CD1c-positive myeloid dendritic cell (primary cell): ENCODE data around the gene EEF1AKMT2.
A peak's percentile ranks its signal among the peaks of the same experiment; 100 is the strongest.
"Not testable (repeated sequence)": the region's sequence is repeated elsewhere in the genome, so short reads cannot be mapped to it uniquely, and the experiment has no call there.

ENCODE experiments used
- DNase-seq: peaks from one replicate; pipeline ENCODE4 v3.0.0-alpha.2; 2016; ENCODE audit errors: extremely low spot score

The EEF1AKMT2 gene

DNA sequence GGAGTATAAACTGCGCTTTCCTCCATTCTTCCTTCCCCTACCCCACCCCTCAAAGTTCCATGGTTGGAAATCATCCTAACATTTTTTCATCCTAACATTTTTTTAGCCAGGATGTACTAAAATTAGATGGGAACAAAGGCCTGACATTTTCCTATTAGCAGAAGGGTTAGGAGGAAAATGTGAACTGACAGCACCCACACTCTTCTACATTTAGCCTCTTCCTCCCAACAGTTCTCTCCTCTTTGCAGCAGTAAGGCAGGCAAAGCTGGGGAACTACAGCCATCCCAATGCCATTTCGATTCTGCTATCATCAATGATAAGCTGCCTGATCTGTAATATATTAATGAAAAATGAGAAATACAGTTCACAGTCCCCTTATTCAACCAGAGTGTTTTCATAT lies 36.1 kb downstream of the EEF1AKMT2 start:
- DNase-seq = no peak

- DNase-seq = no peak
Measured at GRCh38 chr10:124754227-124754626, 37.5 kb downstream of the EEF1AKMT2 start.

GRCh38 chr10:124748953-124749645 lies 42.6 kb downstream of the EEF1AKMT2 start:
- no peak for DNase-seq

DNA sequence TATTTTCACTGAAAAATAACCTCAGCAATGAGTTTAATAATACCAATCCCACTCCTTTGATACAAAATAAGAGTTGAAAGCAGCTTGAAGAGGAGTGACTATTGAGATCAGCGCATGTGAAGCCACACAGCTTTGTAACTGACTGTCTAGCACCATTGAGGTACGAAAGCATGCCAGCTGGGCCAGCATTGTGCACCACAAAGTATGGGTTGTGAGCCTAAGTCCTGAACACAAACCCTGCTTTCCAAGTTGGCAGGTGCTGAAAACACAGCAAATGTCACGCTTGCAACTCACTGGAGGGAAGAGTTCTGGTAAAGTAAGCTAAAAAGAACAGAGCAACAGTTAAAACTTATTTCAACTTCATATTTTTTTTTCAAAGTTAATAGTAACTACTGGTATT lies 43.5 kb downstream of the EEF1AKMT2 start:
- no peak for DNase-seq

GRCh38 chr10:124747745-124748144 lies 43.9 kb downstream of the EEF1AKMT2 start:
- DNase-seq = no peak

DNA sequence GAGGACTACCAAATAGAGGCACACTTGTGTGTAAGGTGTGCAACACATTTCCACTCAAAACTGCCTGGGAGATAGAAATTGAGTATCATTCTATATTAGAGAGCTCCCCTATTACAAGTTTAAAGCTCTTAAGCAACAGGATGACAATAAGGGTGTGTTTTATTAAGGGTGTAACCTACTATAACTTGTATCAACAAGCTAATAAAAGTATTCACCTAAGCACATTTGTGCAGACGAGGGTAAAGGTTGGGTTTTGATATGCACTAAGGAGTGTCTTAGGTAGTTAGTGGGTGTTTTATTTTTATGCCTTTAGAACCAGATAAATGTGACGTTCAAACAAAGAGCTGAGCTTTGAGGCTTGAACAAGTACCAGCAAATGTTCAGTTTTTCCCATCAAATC lies 44.7 kb downstream of the EEF1AKMT2 start:
- DNase-seq = no peak

DNA sequence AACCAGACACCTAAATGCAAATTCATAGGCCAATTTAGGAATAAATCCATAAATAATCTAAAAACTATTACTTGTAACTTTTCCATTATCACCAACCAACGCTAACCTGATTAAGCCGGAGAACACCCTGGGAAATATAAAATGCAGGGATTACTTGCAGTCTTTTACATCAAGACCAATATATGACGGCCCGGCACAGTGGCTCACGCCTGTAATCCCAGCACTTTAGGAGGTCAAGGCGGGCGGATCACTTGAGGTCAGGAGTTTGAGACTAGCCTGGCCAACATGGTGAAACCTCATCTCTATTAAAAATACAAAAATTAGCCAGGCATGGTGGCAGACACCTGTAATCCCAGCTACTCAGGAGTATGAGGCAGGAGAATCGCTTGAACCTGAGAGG lies 45.2 kb downstream of the EEF1AKMT2 start:
- DNase-seq = not testable (repeated sequence)

GRCh38 chr10:124745673-124746072 lies 46.0 kb downstream of the EEF1AKMT2 start:
- peak; percentile 78 for DNase-seq

DNA sequence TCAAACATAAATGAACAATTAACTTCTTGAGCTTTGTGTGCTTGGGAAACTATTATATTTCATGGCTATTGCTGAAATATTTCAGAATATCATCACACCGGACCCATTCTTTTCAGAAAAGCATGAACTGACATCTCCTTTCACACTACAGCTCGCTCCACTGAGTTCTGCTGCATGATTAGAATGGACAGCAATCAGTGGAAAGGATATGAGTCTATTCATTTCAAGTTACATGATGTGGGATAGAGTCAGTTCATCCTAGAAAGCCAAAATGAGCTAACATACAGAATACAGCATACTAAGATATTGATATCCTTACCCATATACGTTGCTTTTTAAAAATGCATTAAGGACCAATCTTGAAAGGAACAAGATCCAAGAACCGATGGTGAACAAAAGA lies 46.4 kb downstream of the EEF1AKMT2 start:
- DNase-seq = no peak

- peak; percentile 91 for DNase-seq
Measured at GRCh38 chr10:124744102-124745050, 47.3 kb downstream of the EEF1AKMT2 start, which contains the start of gene FAM53B. Gene FAM53B (minus strand): TSS chr10:124744378. CDS start chr10:124706713, 37,665 bp downstream.

- peak; percentile 66 for DNase-seq
Measured at GRCh38 chr10:124743191-124744101, 48.2 kb downstream of the EEF1AKMT2 start.

DNA sequence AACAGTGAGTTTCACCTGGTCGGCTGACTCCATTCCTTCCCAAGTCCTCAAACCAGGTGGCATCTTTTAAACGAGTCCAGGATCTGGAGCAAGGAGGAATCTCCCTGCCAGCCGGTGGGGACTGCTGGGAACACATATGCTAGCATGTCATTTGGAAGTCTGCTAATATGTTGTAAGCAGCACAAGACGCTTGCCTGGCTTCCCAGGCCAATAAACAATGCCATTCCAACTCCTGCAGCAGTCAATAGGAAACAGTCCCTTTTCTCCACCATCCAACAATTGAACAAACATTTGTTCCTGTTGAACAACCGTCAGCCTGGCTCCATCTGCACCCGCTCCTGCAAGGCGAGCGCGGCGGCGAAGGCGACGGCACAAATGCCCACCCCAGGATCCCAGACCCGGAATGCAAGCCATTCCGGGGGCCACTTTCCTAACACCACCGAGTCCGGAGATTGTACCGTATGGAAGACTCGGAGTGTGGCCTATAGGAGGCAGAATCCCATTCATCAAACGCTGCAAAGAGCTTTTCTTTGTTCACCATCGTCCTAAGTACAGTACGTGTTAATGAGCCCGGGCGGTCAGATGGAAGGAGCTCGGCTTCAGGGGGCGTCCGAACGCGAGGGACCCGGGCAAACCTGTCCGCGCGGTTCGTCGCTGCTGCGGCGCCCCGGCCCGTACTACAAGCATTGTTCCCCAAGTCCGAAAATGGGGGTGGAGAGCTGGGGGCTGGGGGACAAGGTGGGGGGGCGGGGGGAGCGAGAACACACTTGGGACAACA lies 49.1 kb downstream of the EEF1AKMT2 start:
- no peak for DNase-seq

DNA sequence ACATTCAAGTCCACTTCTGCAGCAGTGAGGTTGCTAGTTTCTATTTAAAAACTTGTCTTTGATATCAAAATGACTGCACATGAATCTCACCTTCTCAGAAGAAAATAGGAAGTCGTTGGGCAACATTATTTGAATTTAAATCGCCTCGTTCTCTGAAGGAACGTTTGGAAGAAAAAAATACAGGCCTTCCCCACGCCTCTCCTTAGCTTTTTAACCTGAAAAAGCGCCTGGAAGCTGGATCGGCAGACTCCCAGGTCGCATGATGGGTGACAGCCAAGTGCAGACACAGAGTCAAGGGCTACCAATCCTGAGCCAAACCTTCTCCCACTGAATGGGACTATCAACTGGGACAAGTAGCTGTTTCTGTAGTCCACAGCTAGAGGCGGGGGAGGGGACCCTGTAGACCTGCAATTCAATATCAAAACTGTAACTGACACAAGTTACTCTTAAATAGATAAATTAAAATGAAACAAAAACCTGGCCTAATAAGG lies 49.7 kb downstream of the EEF1AKMT2 start:
- DNase-seq = peak; percentile 32

DNA sequence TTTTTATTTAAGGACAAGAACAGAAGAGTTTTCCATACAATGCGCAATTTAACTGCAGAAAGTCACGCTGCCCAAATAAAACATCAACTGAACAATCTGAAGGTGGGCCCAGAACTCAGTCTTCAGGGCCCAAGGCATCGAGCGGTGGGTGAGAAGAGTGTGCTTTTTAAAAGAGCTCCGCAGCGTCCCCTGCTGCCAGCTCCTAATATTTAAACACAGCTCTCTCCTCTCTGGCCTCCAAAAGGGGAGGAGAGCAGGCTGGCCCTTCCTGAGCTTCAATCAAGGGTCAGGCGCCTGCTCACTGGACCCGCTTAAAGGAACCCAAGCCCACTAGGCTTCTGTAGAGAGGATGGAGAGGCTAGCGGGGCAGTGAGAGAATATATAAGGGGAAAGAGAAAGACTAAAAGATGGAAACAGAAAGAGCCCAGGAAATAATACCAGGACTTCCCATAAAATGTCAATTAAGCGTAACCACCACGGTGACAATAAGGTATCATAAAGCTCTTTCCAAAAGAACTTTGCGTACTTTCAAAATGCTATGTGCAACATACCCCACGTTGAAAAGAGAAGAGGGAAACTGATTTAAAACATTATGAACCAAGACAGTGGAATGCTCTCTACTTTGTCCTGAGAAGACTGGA lies 50.3 kb downstream of the EEF1AKMT2 start:
- DNase-seq = peak; percentile 85

GRCh38 chr10:124740369-124741280 lies 51.1 kb downstream of the EEF1AKMT2 start:
- DNase-seq = peak; percentile 82

GRCh38 chr10:124739986-124740368 lies 51.7 kb downstream of the EEF1AKMT2 start:
- no peak for DNase-seq

- DNase-seq = no peak
Measured at GRCh38 chr10:124739119-124739921, 52.4 kb downstream of the EEF1AKMT2 start.

GRCh38 chr10:124738441-124738840 lies 53.2 kb downstream of the EEF1AKMT2 start:
- DNase-seq = no peak
